SU-DHL-6 (cell line): Measurements from ENCODE around the gene KDM6B.

Experiments
- H2AFZ ChIP-seq: fragments of 200-600 bp; sonication (generic); 2 replicates; pipeline ENCODE4 v1.6.1; 2014; ENCODE audit warnings: low read depth, mild to moderate bottlenecking, moderate library complexity, mixed read lengths, antibody characterized with exemption, low read length; ENCODE audit not compliant: severe bottlenecking
- H3F3A ChIP-seq: fragments of 200-600 bp; shearing (Covaris generic); 2 replicates; pipeline ENCODE4 v1.6.0; 2016; ENCODE audit warnings: antibody characterized with exemption, mild to moderate bottlenecking; ENCODE audit not compliant: insufficient read depth
- H3K27ac ChIP-seq: fragments of 200-600 bp; sonication (generic); 2 replicates; pipeline ENCODE4 v1.5.1; 2016; ENCODE audit warnings: low read depth, mild to moderate bottlenecking, low read length, moderate library complexity, mixed read lengths
- H3K27me3 ChIP-seq: fragments of 200-600 bp; sonication (generic), shearing (Covaris generic); 2 replicates; pipeline ENCODE4 v1.6.0; 2014; ENCODE audit warnings: mild to moderate bottlenecking, low read length
- H3K36me3 ChIP-seq: fragments of 200-600 bp; sonication (generic); 2 replicates; pipeline ENCODE4 v1.6.1; 2014; ENCODE audit warnings: mild to moderate bottlenecking, low read length, mixed read lengths
- H3K4me2 ChIP-seq: fragments of 300-600, 200-600 bp; shearing (Covaris generic), sonication (generic); 2 replicates; pipeline ENCODE4 v1.6.0; 2014; ENCODE audit warnings: low read length, low read depth, mild to moderate bottlenecking; ENCODE audit not compliant: poor library complexity, severe bottlenecking
- H3K4me3 ChIP-seq: fragments of 200-600 bp; sonication (generic); 2 replicates; pipeline ENCODE4 v1.5.1; 2014; ENCODE audit warnings: antibody characterized with exemption, low read length, mild to moderate bottlenecking, mixed read lengths; ENCODE audit not compliant: insufficient read depth, poor library complexity, severe bottlenecking
- H3K79me2 ChIP-seq: fragments of 200-600 bp; sonication (generic); 2 replicates; pipeline ENCODE4 v1.6.1; 2014; ENCODE audit warnings: mild to moderate bottlenecking, low read length, moderate library complexity; ENCODE audit not compliant: insufficient read depth
- H3K9ac ChIP-seq: fragments of 200-600 bp; sonication (generic); 2 replicates; pipeline ENCODE4 v1.7.0; 2014; ENCODE audit warnings: mild to moderate bottlenecking, low read length
- H3K9me2 ChIP-seq: fragments of 200-600 bp; sonication (generic); replicated peaks from 2 replicates; pipeline ENCODE4 v1.6.1; 2014; ENCODE audit warnings: low read length; ENCODE audit not compliant: insufficient read depth
- H3K9me3 ChIP-seq: fragments of 200-600 bp; sonication (generic); 2 replicates; pipeline ENCODE4 v1.6.1; 2014; ENCODE audit warnings: low read length, mixed read lengths; ENCODE audit not compliant: insufficient read depth
- H4K20me1 ChIP-seq: fragments of 200-600 bp; sonication (generic); 2 replicates; pipeline ENCODE4 v1.6.1; 2014; ENCODE audit warnings: low read depth, mild to moderate bottlenecking, antibody characterized with exemption, low read length, moderate library complexity, mixed read lengths
- CTCF ChIP-seq: fragments of 200-600 bp; sonication (generic); IDR thresholded peaks from one replicate; pipeline ENCODE4 v1.5.1; 2017; ENCODE audit warnings: antibody characterized with exemption, mild to moderate bottlenecking, low read length, moderate library complexity; ENCODE audit not compliant: insufficient read depth, poor library complexity, severe bottlenecking
- EZH2phosphoT487 ChIP-seq: fragments of 200-600 bp; sonication (generic), shearing (Covaris generic); conservative IDR thresholded peaks from 2 replicates; pipeline ENCODE4 v1.6.1; 2018; ENCODE audit warnings: mild to moderate bottlenecking, antibody characterized with exemption, low read length, moderate library complexity, mixed read lengths

Gene KDM6B

GRCh38 chr17:7841915-7842379 lies 7.9 kb downstream of the KDM6B start:
- TF ChIP-seq EZH2phosphoT487 = no peak
- no peak for TF ChIP-seq CTCF
- Histone ChIP-seq H2AFZ (no peak overlapping the region), H3K9me3 (no peaks in the 10 kb centered on the region), H3K9ac (peak overlapping the region; percentile 80), H3K36me3 (no peaks in the 10 kb centered on the region), H3K4me2 (peak overlapping the region; percentile 92), H3F3A (peaks cover 49% of the 10 kb centered on the region), H3K27ac (peak overlapping the region; percentile 94), H3K27me3 (no peaks in the 10 kb centered on the region), H3K4me3 (peak overlapping the region; percentile 76), H3K79me2 (peaks cover 17% of the 10 kb centered on the region; the same call in 1 of the 2 replicates), H4K20me1 (no peaks in the 10 kb centered on the region), H3K9me2 (no peaks in the 10 kb centered on the region)

- Histone ChIP-seq H3K27ac (peak overlapping the region; percentile 94), H3K9ac (peak overlapping the region; percentile 80), H2AFZ (no peak overlapping the region), H3K9me3 (no peaks in the 10 kb centered on the region), H3K79me2 (peaks cover 17% of the 10 kb centered on the region; the same call in 1 of the 2 replicates), H3K9me2 (no peaks in the 10 kb centered on the region), H3K4me3 (peak overlapping the region; percentile 76), H3K36me3 (no peaks in the 10 kb centered on the region), H3K4me2 (peak overlapping the region; percentile 92), H4K20me1 (no peaks in the 10 kb centered on the region), H3F3A (peaks cover 42% of the 10 kb centered on the region), H3K27me3 (no peaks in the 10 kb centered on the region)
- TF ChIP-seq CTCF (no peak), EZH2phosphoT487 (no peak)
Measured at GRCh38 chr17:7842380-7843256, 8.6 kb downstream of the KDM6B start.

- Histone ChIP-seq H3K9ac (peak overlapping the region; percentile 80), H3K4me3 (peak overlapping the region; percentile 76), H3K36me3 (no peaks in the 10 kb centered on the region), H2AFZ (no peak overlapping the region), H4K20me1 (no peaks in the 10 kb centered on the region), H3K4me2 (peak overlapping the region; percentile 92), H3K9me3 (no peaks in the 10 kb centered on the region), H3F3A (peaks cover 39% of the 10 kb centered on the region), H3K27me3 (no peaks in the 10 kb centered on the region), H3K27ac (peak overlapping the region; percentile 94), H3K9me2 (no peaks in the 10 kb centered on the region), H3K79me2 (peaks cover 17% of the 10 kb centered on the region; the same call in 1 of the 2 replicates)
- no peak for TF ChIP-seq CTCF
- no peak for TF ChIP-seq EZH2phosphoT487
Measured at GRCh38 chr17:7843257-7843535, 9.2 kb downstream of the KDM6B start.
